ENCODE results near the gene ABCD2.

ABCD2 gene

GRCh38 chr12:39643052-39643451 lies 23.4 kb upstream of the ABCD2 start:
- Histone ChIP-seq H4K91ac (ENCODE audit: low read depth, low read length) (no peak overlapping the region), H2BK120ac (ENCODE audit: insufficient read depth, low read length, poor library complexity) (no peak overlapping the region), H3K4ac (ENCODE audit: low read depth, low read length) (no peak overlapping the region), H3K9ac (ENCODE audit: low read length) (no peak overlapping the region), H2AK5ac (ENCODE audit: low read length) (no peak overlapping the region), H2BK12ac (ENCODE audit: low read length) (no peak overlapping the region), H3K9me3 (ENCODE audit: insufficient read depth, low read depth, low read length) (no peaks in the 10 kb centered on the region), H3K23ac (ENCODE audit: low read length) (no peak overlapping the region), H3K4me3 (ENCODE audit: low read depth, low read length) (no peak overlapping the region), H2BK5ac (ENCODE audit: low read depth, low read length, poor library complexity) (no peak overlapping the region), H3K18ac (ENCODE audit: low read length) (no peak overlapping the region), H4K12ac (ENCODE audit: low read depth, low read length) (no peak overlapping the region), H3K27ac (ENCODE audit: low read depth, low read length) (no peak overlapping the region), H3K79me2 (ENCODE audit: control insufficient read depth, insufficient read depth, low read length, poor library complexity) (no peaks in the 10 kb centered on the region), H3K36me3 (ENCODE audit: control insufficient read depth in 1 of 2, insufficient read depth in 2 of 2, low read length in 2 of 2) (no peaks in the 10 kb centered on the region), H3K14ac (ENCODE audit: low read length) (no peak overlapping the region), H3K4me1 (ENCODE audit: control insufficient read depth in 1 of 2, insufficient read depth in 2 of 2, low read length in 2 of 2) (no peaks in the 10 kb centered on the region), H3K4me2 (ENCODE audit: low read length) (no peak overlapping the region), H2AFZ (ENCODE audit: insufficient read depth, low read length, poor library complexity) (no peak overlapping the region), H4K8ac (ENCODE audit: low read depth, low read length) (no peak overlapping the region), H3K79me1 (ENCODE audit: low read length) (no peaks in the 10 kb centered on the region), H3K27me3 (ENCODE audit: insufficient read depth, low read length) (no peaks in the 10 kb centered on the region)
- no CpG with 5 or more reads among the region's 1 CpG for WGBS (ENCODE audit: extremely low coverage, insufficient coverage, insufficient read length)
- DNase-seq, result no peak

- Histone ChIP-seq H3K27ac (ENCODE audit: low read depth, low read length) (no peak overlapping the region), H2BK12ac (ENCODE audit: low read length) (no peak overlapping the region), H4K12ac (ENCODE audit: low read depth, low read length) (no peak overlapping the region), H2AK5ac (ENCODE audit: low read length) (no peak overlapping the region), H3K27me3 (ENCODE audit: insufficient read depth, low read length) (no peaks in the 10 kb centered on the region), H3K9ac (ENCODE audit: low read length) (no peak overlapping the region), H2AFZ (ENCODE audit: insufficient read depth, low read length, poor library complexity) (no peak overlapping the region), H3K9me3 (ENCODE audit: insufficient read depth, low read depth, low read length) (no peaks in the 10 kb centered on the region), H3K14ac (ENCODE audit: low read length) (no peak overlapping the region), H4K91ac (ENCODE audit: low read depth, low read length) (no peak overlapping the region), H3K4ac (ENCODE audit: low read depth, low read length) (no peak overlapping the region), H3K4me2 (ENCODE audit: low read length) (no peak overlapping the region), H3K79me1 (ENCODE audit: low read length) (no peaks in the 10 kb centered on the region), H2BK120ac (ENCODE audit: insufficient read depth, low read length, poor library complexity) (no peak overlapping the region), H4K8ac (ENCODE audit: low read depth, low read length) (no peak overlapping the region), H3K79me2 (ENCODE audit: control insufficient read depth, insufficient read depth, low read length, poor library complexity) (no peaks in the 10 kb centered on the region), H3K4me1 (ENCODE audit: control insufficient read depth in 1 of 2, insufficient read depth in 2 of 2, low read length in 2 of 2) (no peaks in the 10 kb centered on the region), H3K23ac (ENCODE audit: low read length) (no peak overlapping the region), H3K4me3 (ENCODE audit: low read depth, low read length) (no peak overlapping the region), H3K36me3 (ENCODE audit: control insufficient read depth in 1 of 2, insufficient read depth in 2 of 2, low read length in 2 of 2) (no peaks in the 10 kb centered on the region), H2BK5ac (ENCODE audit: low read depth, low read length, poor library complexity) (no peak overlapping the region), H3K18ac (ENCODE audit: low read length) (no peak overlapping the region)
- no peak for DNase-seq
- no CpG with 5 or more reads among the region's 2 CpGs for WGBS (ENCODE audit: extremely low coverage, insufficient coverage, insufficient read length)
Observed at GRCh38 chr12:39638840-39639239, 19.2 kb upstream of the ABCD2 start.

DNA sequence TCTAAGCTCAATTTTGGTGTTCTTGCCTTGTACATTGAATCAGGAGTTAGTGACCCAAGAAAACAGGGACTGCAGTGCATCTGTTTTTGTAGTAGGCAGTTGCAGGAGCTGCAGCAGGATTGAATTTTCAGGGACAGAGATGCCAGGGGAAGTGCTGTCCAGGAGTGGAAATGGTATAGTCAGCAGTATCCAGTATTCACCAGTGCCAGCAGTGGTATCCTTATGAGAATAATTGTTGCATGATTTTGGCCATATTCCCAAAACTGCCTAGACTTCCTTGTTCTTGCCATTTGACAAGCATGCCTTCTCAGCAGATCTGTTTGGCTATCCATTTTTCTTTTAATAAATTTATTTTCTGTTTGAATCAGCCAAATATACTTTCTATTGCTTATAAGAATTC lies 18.6 kb upstream of the ABCD2 start:
- Histone ChIP-seq H3K79me1 (ENCODE audit: low read length) (no peaks in the 10 kb centered on the region), H3K9ac (ENCODE audit: low read length) (no peak overlapping the region), H3K23ac (ENCODE audit: low read length) (no peak overlapping the region), H3K14ac (ENCODE audit: low read length) (no peak overlapping the region), H3K27ac (ENCODE audit: low read depth, low read length) (no peak overlapping the region), H3K79me2 (ENCODE audit: control insufficient read depth, insufficient read depth, low read length, poor library complexity) (no peaks in the 10 kb centered on the region), H3K4ac (ENCODE audit: low read depth, low read length) (no peak overlapping the region), H3K4me3 (ENCODE audit: low read depth, low read length) (no peak overlapping the region), H2BK12ac (ENCODE audit: low read length) (no peak overlapping the region), H2AFZ (ENCODE audit: insufficient read depth, low read length, poor library complexity) (no peak overlapping the region), H4K12ac (ENCODE audit: low read depth, low read length) (no peak overlapping the region), H4K8ac (ENCODE audit: low read depth, low read length) (no peak overlapping the region), H3K27me3 (ENCODE audit: insufficient read depth, low read length) (no peaks in the 10 kb centered on the region), H2BK5ac (ENCODE audit: low read depth, low read length, poor library complexity) (no peak overlapping the region), H2AK5ac (ENCODE audit: low read length) (no peak overlapping the region), H3K36me3 (ENCODE audit: control insufficient read depth in 1 of 2, insufficient read depth in 2 of 2, low read length in 2 of 2) (no peaks in the 10 kb centered on the region), H3K9me3 (ENCODE audit: insufficient read depth, low read depth, low read length) (no peaks in the 10 kb centered on the region), H4K91ac (ENCODE audit: low read depth, low read length) (no peak overlapping the region), H3K4me1 (ENCODE audit: control insufficient read depth in 1 of 2, insufficient read depth in 2 of 2, low read length in 2 of 2) (no peaks in the 10 kb centered on the region), H3K4me2 (ENCODE audit: low read length) (no peak overlapping the region), H2BK120ac (ENCODE audit: insufficient read depth, low read length, poor library complexity) (no peak overlapping the region), H3K18ac (ENCODE audit: low read length) (no peak overlapping the region)
- DNase-seq, result no peak

DNA sequence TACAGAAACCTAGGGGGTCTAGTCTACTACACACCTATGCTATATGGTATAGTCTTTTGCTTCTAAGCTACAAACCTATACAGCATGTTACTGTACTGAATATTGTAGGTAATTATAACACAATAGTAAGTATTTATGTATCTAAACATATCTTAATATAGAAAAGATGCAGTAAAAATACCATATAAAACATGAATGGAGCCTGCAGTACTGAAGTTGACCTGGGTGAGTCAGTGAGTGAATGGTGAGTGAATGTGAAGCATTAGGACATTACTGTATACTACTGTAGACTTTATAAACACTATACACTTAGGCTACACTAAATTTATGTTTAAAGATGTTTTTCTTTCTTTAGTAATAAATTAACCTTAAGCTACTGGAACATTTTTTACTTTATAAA lies 13.1 kb upstream of the ABCD2 start:
- Histone ChIP-seq H3K79me2 (ENCODE audit: control insufficient read depth, insufficient read depth, low read length, poor library complexity) (no peaks in the 10 kb centered on the region), H2BK12ac (ENCODE audit: low read length) (no peak overlapping the region), H3K79me1 (ENCODE audit: low read length) (no peaks in the 10 kb centered on the region), H2BK5ac (ENCODE audit: low read depth, low read length, poor library complexity) (no peak overlapping the region), H3K4me3 (ENCODE audit: low read depth, low read length) (no peak overlapping the region), H3K9me3 (ENCODE audit: insufficient read depth, low read depth, low read length) (no peaks in the 10 kb centered on the region), H3K4me1 (ENCODE audit: control insufficient read depth in 1 of 2, insufficient read depth in 2 of 2, low read length in 2 of 2) (no peaks in the 10 kb centered on the region), H3K36me3 (ENCODE audit: control insufficient read depth in 1 of 2, insufficient read depth in 2 of 2, low read length in 2 of 2) (no peaks in the 10 kb centered on the region), H3K23ac (ENCODE audit: low read length) (no peak overlapping the region), H2AK5ac (ENCODE audit: low read length) (no peak overlapping the region), H3K4ac (ENCODE audit: low read depth, low read length) (no peak overlapping the region), H3K27ac (ENCODE audit: low read depth, low read length) (no peak overlapping the region), H3K4me2 (ENCODE audit: low read length) (no peak overlapping the region), H2BK120ac (ENCODE audit: insufficient read depth, low read length, poor library complexity) (no peak overlapping the region), H3K27me3 (ENCODE audit: insufficient read depth, low read length) (no peaks in the 10 kb centered on the region), H3K9ac (ENCODE audit: low read length) (no peak overlapping the region), H3K18ac (ENCODE audit: low read length) (no peak overlapping the region), H4K91ac (ENCODE audit: low read depth, low read length) (no peak overlapping the region), H3K14ac (ENCODE audit: low read length) (no peak overlapping the region), H2AFZ (ENCODE audit: insufficient read depth, low read length, poor library complexity) (no peak overlapping the region), H4K12ac (ENCODE audit: low read depth, low read length) (no peak overlapping the region), H4K8ac (ENCODE audit: low read depth, low read length) (no peak overlapping the region)
- DNase-seq, result no peak

DNA sequence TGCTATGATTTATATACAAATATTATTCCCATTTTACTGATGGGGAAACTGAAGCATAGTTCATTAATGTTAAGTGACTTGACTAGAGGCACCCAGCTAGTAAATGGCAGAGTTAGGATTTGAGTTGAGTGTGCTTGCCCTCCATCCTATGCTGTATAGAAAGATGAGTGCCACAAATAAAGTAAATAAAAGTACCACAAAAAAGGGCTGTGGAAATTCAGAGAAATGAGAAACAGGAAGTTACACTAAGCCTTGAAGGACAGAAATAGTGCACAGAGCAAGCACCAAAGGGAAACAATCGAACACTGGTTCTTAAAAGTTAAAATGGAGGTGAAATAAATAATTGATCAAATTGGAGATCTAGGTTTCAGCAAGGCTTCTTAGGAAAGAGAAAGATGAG lies 9.2 kb upstream of the ABCD2 start:
- no CpG with 5 or more reads among the region's 1 CpG for WGBS (ENCODE audit: extremely low coverage, insufficient coverage, insufficient read length)
- Histone ChIP-seq H2AFZ (ENCODE audit: insufficient read depth, low read length, poor library complexity) (no peak overlapping the region), H3K4me2 (ENCODE audit: low read length) (no peak overlapping the region), H3K18ac (ENCODE audit: low read length) (no peak overlapping the region), H4K12ac (ENCODE audit: low read depth, low read length) (no peak overlapping the region), H2BK12ac (ENCODE audit: low read length) (no peak overlapping the region), H3K4ac (ENCODE audit: low read depth, low read length) (no peak overlapping the region), H3K9ac (ENCODE audit: low read length) (no peak overlapping the region), H4K8ac (ENCODE audit: low read depth, low read length) (no peak overlapping the region), H4K91ac (ENCODE audit: low read depth, low read length) (no peak overlapping the region), H3K23ac (ENCODE audit: low read length) (no peak overlapping the region), H2BK5ac (ENCODE audit: low read depth, low read length, poor library complexity) (no peak overlapping the region), H3K36me3 (ENCODE audit: control insufficient read depth in 1 of 2, insufficient read depth in 2 of 2, low read length in 2 of 2) (no peaks in the 10 kb centered on the region), H2BK120ac (ENCODE audit: insufficient read depth, low read length, poor library complexity) (no peak overlapping the region), H3K9me3 (ENCODE audit: insufficient read depth, low read depth, low read length) (no peaks in the 10 kb centered on the region), H3K14ac (ENCODE audit: low read length) (no peak overlapping the region), H3K4me1 (ENCODE audit: control insufficient read depth in 1 of 2, insufficient read depth in 2 of 2, low read length in 2 of 2) (no peaks in the 10 kb centered on the region), H3K79me1 (ENCODE audit: low read length) (no peaks in the 10 kb centered on the region), H3K4me3 (ENCODE audit: low read depth, low read length) (no peak overlapping the region), H3K27me3 (ENCODE audit: insufficient read depth, low read length) (no peaks in the 10 kb centered on the region), H2AK5ac (ENCODE audit: low read length) (no peak overlapping the region), H3K27ac (ENCODE audit: low read depth, low read length) (no peak overlapping the region), H3K79me2 (ENCODE audit: control insufficient read depth, insufficient read depth, low read length, poor library complexity) (no peaks in the 10 kb centered on the region)
- DNase-seq, result no peak

All from trophoblast cell (in vitro differentiated cells and primary cell).